GM23338 (cell line): ENCODE data around the gene PSAPL1. TPM values are rescaled to one million over a fixed set of nuclear protein-coding genes. Genes with fewer than 3 reads are reported as not detected.

Experiments used
- ATAC-seq: fragments of 200-7000 bp; cut with Tn5 transposase; 3 replicates; pipeline ENCODE4 v1.9.1; 2020
- DNase-seq: peaks from one replicate; pipeline ENCODE4 v3.0.0-alpha.2; 2015; ENCODE audit warnings: low spot score
- H2AFZ ChIP-seq: fragments of 200-600 bp; sonication (generic); 2 replicates; pipeline ENCODE4 v1.8.0; 2016; ENCODE audit warnings: antibody characterized with exemption, mild to moderate bottlenecking, moderate library complexity
- H3F3A ChIP-seq: fragments of 200-600 bp; sonication (generic); replicated peaks from 2 replicates; pipeline ENCODE4 v1.8.0; 2017; ENCODE audit warnings: antibody characterized with exemption, mixed run types, low read depth
- H3K27ac ChIP-seq: fragments of 200-600 bp; sonication (generic); 2 replicates; pipeline ENCODE4 v1.6.1; 2016; ENCODE audit warnings: low read depth
- H3K27me3 ChIP-seq: fragments of 200-600 bp; sonication (generic); 2 replicates; pipeline ENCODE4 v1.8.0; 2016; ENCODE audit warnings: mild to moderate bottlenecking, mixed run types, moderate library complexity; ENCODE audit not compliant: insufficient read depth
- H3K36me3 ChIP-seq: fragments of 200-600 bp; sonication (generic); 2 replicates; pipeline ENCODE4 v1.8.0; 2016; ENCODE audit warnings: mild to moderate bottlenecking; ENCODE audit not compliant: insufficient read depth
- H3K4me1 ChIP-seq: fragments of 200-600 bp; sonication (generic); 2 replicates; pipeline ENCODE4 v1.8.0; 2016; ENCODE audit warnings: mild to moderate bottlenecking, moderate library complexity; ENCODE audit not compliant: insufficient read depth
- H3K4me2 ChIP-seq: fragments of 200-600 bp; sonication (generic); 2 replicates; pipeline ENCODE4 v1.7.1; 2017; ENCODE audit warnings: mixed run types
- H3K4me3 ChIP-seq: fragments of 200-600 bp; sonication (generic); 2 replicates; pipeline ENCODE4 v1.6.1; 2016; ENCODE audit warnings: mixed run types
- H3K79me2 ChIP-seq: fragments of 200-600 bp; sonication (generic); replicated peaks from 2 replicates; pipeline ENCODE4 v1.8.0; 2017; ENCODE audit warnings: mild to moderate bottlenecking; ENCODE audit not compliant: insufficient read depth
- H3K9me2 ChIP-seq: fragments of 200-600 bp; sonication (generic); 2 replicates; pipeline ENCODE4 v1.8.0; 2017; ENCODE audit not compliant: insufficient read depth
- H4K20me1 ChIP-seq: fragments of 200-600 bp; sonication (generic); replicated peaks from 2 replicates; pipeline ENCODE4 v1.8.0; 2017; ENCODE audit warnings: mild to moderate bottlenecking; ENCODE audit not compliant: insufficient read depth
- H3K27ac Mint-ChIP-seq: 2 replicates; pipeline ENCODE4 v1.8.0; 2020; ENCODE audit warnings: inconsistent platforms, mild to moderate bottlenecking, moderate library complexity, mixed read lengths
- H3K27me3 Mint-ChIP-seq: 3 replicates; pipeline ENCODE4 v1.8.0; 2022; ENCODE audit warnings: low read depth, mild to moderate bottlenecking, moderate library complexity, mixed read lengths, inconsistent platforms; ENCODE audit not compliant: insufficient read depth, poor library complexity
- H3K36me3 Mint-ChIP-seq: 3 replicates; pipeline ENCODE4 v1.8.0; 2021; ENCODE audit warnings: low read depth, mild to moderate bottlenecking, inconsistent platforms, moderate library complexity, mixed read lengths
- H3K4me1 Mint-ChIP-seq: 3 replicates; pipeline ENCODE4 v1.8.0; 2020; ENCODE audit warnings: mild to moderate bottlenecking, inconsistent platforms, mixed read lengths
- H3K4me3 Mint-ChIP-seq: 3 replicates; pipeline ENCODE4 v1.8.0; 2021; ENCODE audit warnings: moderate library complexity, mild to moderate bottlenecking, inconsistent platforms, mixed read lengths
- H3K9me3 Mint-ChIP-seq: 3 replicates; pipeline ENCODE4 v1.8.0; 2020; ENCODE audit warnings: moderate library complexity, mild to moderate bottlenecking, inconsistent platforms, mixed read lengths
- CREB1 ChIP-seq: fragments of 250-450 bp; sonication (Bioruptor Pico); IDR thresholded peaks from 2 replicates; pipeline ENCODE4 v1.5.0; 2020; ENCODE audit warnings: low read depth, mild to moderate bottlenecking, moderate library complexity
- CTCF ChIP-seq, 2 experiments: fragments of 200-600 bp in 1 of 2; sonication (generic) in 1 of 2; conservative IDR thresholded peaks; 2 replicates each; pipeline versions ENCODE4 v1.5.1 to v1.6.1; 2016 to 2017; ENCODE audit warnings: antibody characterized with exemption in 2 of 2, low read depth in 2 of 2, mild to moderate bottlenecking in 2 of 2, moderate library complexity in 1 of 2
- EZH2 ChIP-seq: fragments of 200-600 bp; sonication (generic); IDR thresholded peaks from one replicate; pipeline ENCODE4 v1.8.0; 2017; ENCODE audit warnings: antibody characterized with exemption, mild to moderate bottlenecking, low read depth; ENCODE audit not compliant: unreplicated experiment
- NANOG ChIP-seq: IDR thresholded peaks from 2 replicates; pipeline ENCODE4 v1.6.1; 2016; ENCODE audit warnings: antibody characterized with exemption, borderline replicate concordance
- ZNF462 ChIP-seq: fragments of 250-450 bp; sonication (Bioruptor Pico); IDR thresholded peaks from 2 replicates; pipeline ENCODE4 v1.5.0; 2020; ENCODE audit warnings: mild to moderate bottlenecking, moderate library complexity
- polyA plus RNA-seq: library from polyadenylated mRNA; unstranded; fragments of >200 nt; fragmentation: Nextera tagmentation; extraction: Ambion mirVana; gene quantifications from 2 replicates; pipeline ENCODE4 v1.2.1, GENCODE V29; 2016
- total RNA-seq: library from RNA; depleted of rRNA; stranded (reverse); fragments of >200 nt; shearing (Covaris generic); gene quantifications from 2 replicates; pipeline ENCODE4 v1.2.3, GENCODE V29; 2014

Gene PSAPL1
- total and polyA plus RNA-seq, 2 experiments from 2014 or later = not detected

GRCh38 chr4:7395645-7396044 lies 39.1 kb downstream of the PSAPL1 start:
- Histone ChIP-seq H4K20me1 (no peaks in the 10 kb centered on the region), H3F3A (no peaks in the 10 kb centered on the region), H3K9me2 (0 out of 2 replicates have a peak, but pooled peaks cover 3% of the 10 kb centered on the region), H3K4me1 (no peaks in the 10 kb centered on the region), H3K79me2 (no peaks in the 10 kb centered on the region), H3K4me3 (no peak overlapping the region), H3K4me2 (no peak overlapping the region), H3K27me3 (no peaks in the 10 kb centered on the region), H2AFZ (no peak overlapping the region), H3K27ac (no peak overlapping the region), H3K36me3 (no peaks in the 10 kb centered on the region)
- Mint-ChIP-seq H3K36me3 (no peaks in the 10 kb centered on the region; the same call in 2 of the 3 replicates), H3K4me3 (no peak overlapping the region), H3K27ac (no peak overlapping the region), H3K9me3 (peaks cover 2% of the 10 kb centered on the region; the same call in 2 of the 3 replicates), H3K4me1 (peaks cover 3% of the 10 kb centered on the region; the same call in 1 of the 3 replicates), H3K27me3 (peaks cover 16% of the 10 kb centered on the region)
- ATAC-seq (no peak), DNase-seq (no peak)
- TF ChIP-seq CTCF (conservative IDR thresholded peaks at IDR 0.05; ENCODE audit: low read depth in 2 of 2) (no peak), NANOG (no peak), CREB1 (CRISPR knock-in tag) (no peak), EZH2 (no peak), ZNF462 (CRISPR knock-in tag) (no peak)
